T-helper 1 cell treated with Interleukin-12 subunit alpha and Interleukin-12 subunit beta and Interleukin-4 antibody, amounts not matched to agents 30 ng/mL and 1 ng/mL, for 36 hours (primary cell): ENCODE measurements around the gene DZIP3. TPM values are rescaled to one million over a fixed set of nuclear protein-coding genes. Genes with fewer than 3 reads are reported as not detected.
"Not testable (repeated sequence)": the region's sequence is repeated elsewhere in the genome, so short reads cannot be mapped to it uniquely, and the experiment has no call there.

Experiments
- intact Hi-C: fragments of 100-400 bp; cut with micrococcal nuclease; formaldehyde crosslinking; loops from one replicate; pipeline ENCODE4 v1.15.1; 2024
- total RNA-seq: library from RNA; stranded (reverse); gene quantifications from 2 replicates; pipeline ENCODE4 v1.2.3, GENCODE V29; 2022

Gene DZIP3
- total RNA-seq, 1 donor from 2014 or later: 8.6 TPM

- intact Hi-C loops: no loop called here
These were observed 10.3 kb downstream of the DZIP3 start for GRCh38 chr3:108599677-108600409.

- intact Hi-C loops: loop anchor here (1.0 to 2.0 kb wide), 3 partner anchors 12 to 296 kb away; no protein-coding TSS in a partner anchor
These were observed 12.9 kb downstream of the DZIP3 start for GRCh38 chr3:108602249-108602934.

- intact Hi-C loops: loop anchor here (1.0 to 2.0 kb wide), 3 partner anchors 13 to 296 kb away; no protein-coding TSS in a partner anchor
These were observed 13.4 kb downstream of the DZIP3 start for GRCh38 chr3:108602935-108603294.

GRCh38 chr3:108603691-108604090 is 14.2 kb downstream of the DZIP3 start:
- intact Hi-C loops: loop anchor here (2.0 kb wide), 2 partner anchors 59 to 295 kb away; no protein-coding TSS in a partner anchor

- intact Hi-C loops: no loop called here
These were observed 15.5 kb downstream of the DZIP3 start for GRCh38 chr3:108605028-108605427.

- intact Hi-C loops: no loop called here
These were observed 16.0 kb downstream of the DZIP3 start for GRCh38 chr3:108605491-108605890.

GRCh38 chr3:108608750-108609149 is 19.2 kb downstream of the DZIP3 start:
- intact Hi-C loops: no loop called here

GRCh38 chr3:108610651-108611050 is 21.1 kb downstream of the DZIP3 start:
- intact Hi-C loops: no loop called here

GRCh38 chr3:108616090-108616489 is 26.6 kb downstream of the DZIP3 start:
- intact Hi-C loops: not testable (repeated sequence)

- intact Hi-C loops: no loop called here
These were observed 30.7 kb downstream of the DZIP3 start for GRCh38 chr3:108620250-108620649.

- intact Hi-C loops: no loop called here
These were observed 34.0 kb downstream of the DZIP3 start for GRCh38 chr3:108623504-108623903.

- intact Hi-C loops: no loop called here
These were observed 40.5 kb downstream of the DZIP3 start for GRCh38 chr3:108629974-108630373.

- intact Hi-C loops: no loop called here
These were observed 53.0 kb downstream of the DZIP3 start for GRCh38 chr3:108642526-108642925.

- intact Hi-C loops: no loop called here
These were observed 55.8 kb downstream of the DZIP3 start for GRCh38 chr3:108645364-108645763.

- intact Hi-C loops: not testable (repeated sequence)
These were observed 66.1 kb downstream of the DZIP3 start for GRCh38 chr3:108655664-108656063.

- intact Hi-C loops: loop anchor here (1.0 to 2.0 kb wide), 9 partner anchors 59 to 421 kb away; no protein-coding TSS in a partner anchor
These were observed 72.2 kb downstream of the DZIP3 start for GRCh38 chr3:108661699-108662098.

GRCh38 chr3:108662142-108662738 is 72.7 kb downstream of the DZIP3 start:
- intact Hi-C loops: loop anchor here (1.0 to 2.0 kb wide), 9 partner anchors 59 to 420 kb away; no protein-coding TSS in a partner anchor

GRCh38 chr3:108664266-108664665 is 74.7 kb downstream of the DZIP3 start:
- intact Hi-C loops: no loop called here

- intact Hi-C loops: no loop called here
These were observed 77.8 kb downstream of the DZIP3 start for GRCh38 chr3:108667312-108667711.

- intact Hi-C loops: no loop called here
These were observed 79.7 kb downstream of the DZIP3 start for GRCh38 chr3:108669208-108669607.

GRCh38 chr3:108672701-108673100 is 83.2 kb downstream of the DZIP3 start:
- intact Hi-C loops: no loop called here
